HG02943 (cell line): Measurements from ENCODE around the gene HOXC12.

Experiments
- ATAC-seq: cut with Tn5 transposase; IDR thresholded peaks from one replicate; pipeline ENCODE4 v1.9.1; 2021; ENCODE audit warnings: mild to moderate bottlenecking, low read depth, moderate library complexity; ENCODE audit not compliant: unreplicated experiment

Gene HOXC12

GRCh38 chr12:53969588-53970259, 15.0 kb downstream of the HOXC12 start:
- no peak for ATAC-seq

- no peak for ATAC-seq
Observed at GRCh38 chr12:53970451-53970850, 15.7 kb downstream of the HOXC12 start.

GRCh38 chr12:53971129-53971528, 16.4 kb downstream of the HOXC12 start:
- no peak for ATAC-seq

GRCh38 chr12:53971686-53972085, 17.0 kb downstream of the HOXC12 start:
- ATAC-seq: no peak

GRCh38 chr12:53972152-53972702, 17.5 kb downstream of the HOXC12 start:
- no peak for ATAC-seq

GRCh38 chr12:53972722-53973235, 18.1 kb downstream of the HOXC12 start, which contains the start of gene HOXC11:
TSS of gene HOXC11 (plus strand) at chr12:53973126. CDS start at chr12:53973242, 116 bp downstream.
- no peak for ATAC-seq

- no peak for ATAC-seq
Observed at GRCh38 chr12:53973236-53974042, 18.7 kb downstream of the HOXC12 start.

GRCh38 chr12:53974084-53975063, 19.7 kb downstream of the HOXC12 start, which contains the start of gene HOTAIR:
TSS of gene HOTAIR (minus strand) at chr12:53974954.
- ATAC-seq: no peak

- ATAC-seq: no peak
Observed at GRCh38 chr12:53975064-53975471, 20.4 kb downstream of the HOXC12 start.

GRCh38 chr12:53975479-53976152, 20.9 kb downstream of the HOXC12 start:
- no peak for ATAC-seq

GRCh38 chr12:53976172-53976822, 21.6 kb downstream of the HOXC12 start:
- ATAC-seq: no peak

- ATAC-seq: no peak
Observed at GRCh38 chr12:53976823-53977595, 22.3 kb downstream of the HOXC12 start.

- ATAC-seq: no peak
Observed at GRCh38 chr12:53977596-53978445, 23.1 kb downstream of the HOXC12 start.

- no peak for ATAC-seq
Observed at GRCh38 chr12:53978477-53979356, 24.0 kb downstream of the HOXC12 start.

- no peak for ATAC-seq
Observed at GRCh38 chr12:53980104-53980801, 25.6 kb downstream of the HOXC12 start.
